SK-N-SH (cell line): ENCODE results near the gene AP5M1.

Experiments
- CHD2 ChIP-seq: fragments of 150-350 bp; IDR thresholded peaks from 2 replicates; pipeline ENCODE4 v1.6.1; 2018; ENCODE audit warnings: low read length; ENCODE audit not compliant: partially characterized antibody
- CTCF ChIP-seq: fragments of 200-600 bp; sonication (generic); IDR thresholded peaks from 2 replicates; pipeline ENCODE4 v1.6.1; 2017; ENCODE audit warnings: antibody characterized with exemption, mild to moderate bottlenecking, moderate library complexity
- EP300 ChIP-seq, 2 experiments: IDR thresholded peaks; 2 replicates each; pipeline versions ENCODE4 v1.4.0 to v1.6.1; 2012; ENCODE audit warnings: borderline replicate concordance in 1 of 2, low read depth in 1 of 2, low read length in 1 of 2
- GABPA ChIP-seq: IDR thresholded peaks from 2 replicates; pipeline ENCODE4 v1.4.0; 2012; ENCODE audit warnings: low read depth, mild to moderate bottlenecking
- MEF2A ChIP-seq: IDR thresholded peaks from 2 replicates; pipeline ENCODE4 v1.4.0; 2012; ENCODE audit warnings: low read depth, borderline replicate concordance
- RAD21 ChIP-seq: IDR thresholded peaks from 2 replicates; pipeline ENCODE4 v1.6.1; 2012; ENCODE audit warnings: mild to moderate bottlenecking, low read length
- RFX5 ChIP-seq: IDR thresholded peaks from 2 replicates; pipeline ENCODE4 v1.6.1; 2012; ENCODE audit warnings: mild to moderate bottlenecking, improper control_type of control experiment, low read length
- RXRA ChIP-seq: IDR thresholded peaks from 2 replicates; pipeline ENCODE4 v1.4.0; 2012; ENCODE audit warnings: low read depth, mild to moderate bottlenecking, borderline replicate concordance
- TAF1 ChIP-seq: IDR thresholded peaks from 2 replicates; pipeline ENCODE4 v1.6.1; 2012; ENCODE audit warnings: low read depth, mild to moderate bottlenecking, low read length, moderate library complexity, borderline replicate concordance
- USF2 ChIP-seq: fragments of 150-350 bp; IDR thresholded peaks from 2 replicates; pipeline ENCODE4 v1.6.1; 2017; ENCODE audit warnings: antibody characterized with exemption, low read length, low read depth, borderline replicate concordance
- TF ChIP-seq, protein P1 (sequence below): IDR thresholded peaks from 2 replicates; pipeline ENCODE4; 2012
- TF ChIP-seq, protein P2 (sequence below): IDR thresholded peaks from 2 replicates; pipeline ENCODE4 v1.6.1; 2012; ENCODE audit warnings: mild to moderate bottlenecking, low read depth, low read length, moderate library complexity

DNA sequence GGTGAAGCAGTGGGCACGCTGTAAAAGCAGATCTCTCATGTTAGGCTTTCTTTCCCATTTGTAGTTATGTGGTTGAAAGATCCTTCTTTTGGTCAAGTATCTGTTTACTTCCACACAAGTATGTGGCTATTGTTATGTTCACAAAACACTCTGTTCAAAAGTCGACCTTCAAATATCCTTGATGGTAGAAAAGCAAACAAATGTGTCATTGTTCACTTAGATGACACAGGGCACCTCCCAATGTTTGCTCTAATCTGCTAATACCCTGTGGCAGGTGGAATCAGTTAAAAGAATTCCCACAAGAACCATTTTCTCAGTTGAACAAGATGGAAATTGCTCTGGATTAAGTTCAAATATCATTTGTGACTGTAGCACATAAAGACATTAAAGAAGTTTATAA is 78.0 kb downstream of the AP5M1 start:
- TF ChIP-seq CTCF (no peak), RAD21 (no peak), EP300 (IDR thresholded peaks at IDR 0.05; ENCODE audit: borderline replicate concordance in 1 of 2, low read depth in 1 of 2, low read length in 1 of 2) (no peak), GABPA (no peak), RFX5 (no peak), CHD2 (no peak), TAF1 (no peak), MEF2A (no peak), USF2 (no peak), RXRA (no peak)
- TF ChIP-seq, protein P1, sequence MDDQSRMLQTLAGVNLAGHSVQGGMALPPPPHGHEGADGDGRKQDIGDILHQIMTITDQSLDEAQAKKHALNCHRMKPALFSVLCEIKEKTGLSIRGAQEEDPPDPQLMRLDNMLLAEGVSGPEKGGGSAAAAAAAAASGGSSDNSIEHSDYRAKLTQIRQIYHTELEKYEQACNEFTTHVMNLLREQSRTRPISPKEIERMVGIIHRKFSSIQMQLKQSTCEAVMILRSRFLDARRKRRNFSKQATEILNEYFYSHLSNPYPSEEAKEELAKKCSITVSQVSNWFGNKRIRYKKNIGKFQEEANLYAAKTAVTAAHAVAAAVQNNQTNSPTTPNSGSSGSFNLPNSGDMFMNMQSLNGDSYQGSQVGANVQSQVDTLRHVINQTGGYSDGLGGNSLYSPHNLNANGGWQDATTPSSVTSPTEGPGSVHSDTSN: no peak
- TF ChIP-seq, protein P2, sequence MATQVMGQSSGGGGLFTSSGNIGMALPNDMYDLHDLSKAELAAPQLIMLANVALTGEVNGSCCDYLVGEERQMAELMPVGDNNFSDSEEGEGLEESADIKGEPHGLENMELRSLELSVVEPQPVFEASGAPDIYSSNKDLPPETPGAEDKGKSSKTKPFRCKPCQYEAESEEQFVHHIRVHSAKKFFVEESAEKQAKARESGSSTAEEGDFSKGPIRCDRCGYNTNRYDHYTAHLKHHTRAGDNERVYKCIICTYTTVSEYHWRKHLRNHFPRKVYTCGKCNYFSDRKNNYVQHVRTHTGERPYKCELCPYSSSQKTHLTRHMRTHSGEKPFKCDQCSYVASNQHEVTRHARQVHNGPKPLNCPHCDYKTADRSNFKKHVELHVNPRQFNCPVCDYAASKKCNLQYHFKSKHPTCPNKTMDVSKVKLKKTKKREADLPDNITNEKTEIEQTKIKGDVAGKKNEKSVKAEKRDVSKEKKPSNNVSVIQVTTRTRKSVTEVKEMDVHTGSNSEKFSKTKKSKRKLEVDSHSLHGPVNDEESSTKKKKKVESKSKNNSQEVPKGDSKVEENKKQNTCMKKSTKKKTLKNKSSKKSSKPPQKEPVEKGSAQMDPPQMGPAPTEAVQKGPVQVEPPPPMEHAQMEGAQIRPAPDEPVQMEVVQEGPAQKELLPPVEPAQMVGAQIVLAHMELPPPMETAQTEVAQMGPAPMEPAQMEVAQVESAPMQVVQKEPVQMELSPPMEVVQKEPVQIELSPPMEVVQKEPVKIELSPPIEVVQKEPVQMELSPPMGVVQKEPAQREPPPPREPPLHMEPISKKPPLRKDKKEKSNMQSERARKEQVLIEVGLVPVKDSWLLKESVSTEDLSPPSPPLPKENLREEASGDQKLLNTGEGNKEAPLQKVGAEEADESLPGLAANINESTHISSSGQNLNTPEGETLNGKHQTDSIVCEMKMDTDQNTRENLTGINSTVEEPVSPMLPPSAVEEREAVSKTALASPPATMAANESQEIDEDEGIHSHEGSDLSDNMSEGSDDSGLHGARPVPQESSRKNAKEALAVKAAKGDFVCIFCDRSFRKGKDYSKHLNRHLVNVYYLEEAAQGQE: no peak
